Central memory CD8-positive, alpha-beta T cell (primary cell): ENCODE measurements around the gene WDR6.

Experiments used
- ATAC-seq: fragments of 150-1000 bp; cut with Tn5 transposase; replicated peaks from 2 replicates; pipeline ENCODE4 v1.10.0; 2022; ENCODE audit warnings: mild to moderate bottlenecking, moderate FRiP score, moderate number of reproducible peaks; ENCODE audit not compliant: poor library complexity, severe bottlenecking; ENCODE audit errors: extremely low read depth
- DNase-seq, 2 donors: peaks; one replicate each; pipeline ENCODE4 v3.0.0; 2021; ENCODE audit warnings: low spot score in 2 of 2
- H3K27ac Mint-ChIP-seq: one replicate; pipeline ENCODE4 v1.8.0; 2022; ENCODE audit warnings: low read depth, mild to moderate bottlenecking, moderate library complexity, mixed read lengths
- H3K27me3 Mint-ChIP-seq: one replicate; pipeline ENCODE4 v1.8.0; 2022; ENCODE audit warnings: mixed read lengths
- H3K36me3 Mint-ChIP-seq: one replicate; pipeline ENCODE4 v1.8.0; 2022; ENCODE audit warnings: mild to moderate bottlenecking, moderate library complexity, mixed read lengths; ENCODE audit not compliant: insufficient read depth
- H3K4me1 Mint-ChIP-seq: one replicate; pipeline ENCODE4 v1.8.0; 2022; ENCODE audit warnings: mixed read lengths
- H3K4me3 Mint-ChIP-seq: one replicate; pipeline ENCODE4 v1.8.0; 2022; ENCODE audit warnings: mild to moderate bottlenecking, moderate library complexity, mixed read lengths
- H3K9me3 Mint-ChIP-seq: one replicate; pipeline ENCODE4 v1.8.0; 2022; ENCODE audit warnings: mixed read lengths

WDR6 gene

GRCh38 chr3:48982016-48982415 is 25.2 kb upstream of the WDR6 start:
- DNase-seq (no peak), ATAC-seq (no peak)
- H3K9me3 Mint-ChIP-seq = no peaks in the 10 kb centered on the region
- H3K4me1 Mint-ChIP-seq = no peaks in the 10 kb centered on the region
- H3K27me3 Mint-ChIP-seq = no peaks in the 10 kb centered on the region
- H3K27ac Mint-ChIP-seq = peak overlapping the region; percentile 35
- H3K36me3 Mint-ChIP-seq = peaks cover 48% of the 10 kb centered on the region
- no peak overlapping the region for H3K4me3 Mint-ChIP-seq

- no peak for DNase-seq
- no peaks in the 10 kb centered on the region for H3K27me3 Mint-ChIP-seq
- H3K9me3 Mint-ChIP-seq = no peaks in the 10 kb centered on the region
- no peak overlapping the region for H3K4me3 Mint-ChIP-seq
- peaks cover 2% of the 10 kb centered on the region for H3K4me1 Mint-ChIP-seq
- H3K36me3 Mint-ChIP-seq = peaks cover 45% of the 10 kb centered on the region
- ATAC-seq = no peak
- H3K27ac Mint-ChIP-seq = peak overlapping the region; percentile 35
Measured at GRCh38 chr3:48982686-48983085, 24.5 kb upstream of the WDR6 start.

DNA sequence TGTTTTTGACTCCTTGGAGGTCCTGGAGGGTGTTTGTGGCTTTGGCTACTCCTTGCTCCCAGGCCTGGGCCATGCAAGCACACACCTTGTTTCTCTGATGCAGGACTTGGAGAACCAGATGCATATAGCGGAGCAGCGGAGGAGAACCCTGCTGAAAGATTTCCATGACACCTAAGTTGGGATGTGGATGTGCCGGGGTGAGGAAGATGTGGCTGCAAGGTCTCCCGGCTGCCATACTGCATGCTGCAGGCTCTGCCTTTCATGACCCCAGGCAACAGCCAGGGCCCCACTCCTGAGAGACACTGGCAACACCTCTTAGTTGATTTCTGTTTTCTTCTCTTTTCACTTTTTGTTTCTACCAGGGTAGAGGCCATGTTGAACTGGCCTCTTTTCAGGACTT is 24.1 kb upstream of the WDR6 start:
- no peak overlapping the region for H3K27ac Mint-ChIP-seq
- peaks cover 43% of the 10 kb centered on the region for H3K36me3 Mint-ChIP-seq
- no peak overlapping the region for H3K4me3 Mint-ChIP-seq
- no peaks in the 10 kb centered on the region for H3K9me3 Mint-ChIP-seq
- H3K27me3 Mint-ChIP-seq = no peaks in the 10 kb centered on the region
- DNase-seq (no peak), ATAC-seq (no peak)
- peaks cover 6% of the 10 kb centered on the region for H3K4me1 Mint-ChIP-seq

- Mint-ChIP-seq H3K9me3 (no peaks in the 10 kb centered on the region), H3K27me3 (no peaks in the 10 kb centered on the region), H3K4me3 (no peak overlapping the region), H3K27ac (no peak overlapping the region), H3K4me1 (peaks cover 17% of the 10 kb centered on the region), H3K36me3 (peaks cover 33% of the 10 kb centered on the region)
- no peak for DNase-seq
- no peak for ATAC-seq
Measured at GRCh38 chr3:48984663-48985062, 22.5 kb upstream of the WDR6 start.

GRCh38 chr3:48985831-48986376 is 21.3 kb upstream of the WDR6 start:
- H3K4me3 Mint-ChIP-seq = no peak overlapping the region
- ATAC-seq (no peak), DNase-seq (no peak)
- H3K27ac Mint-ChIP-seq = no peak overlapping the region
- H3K36me3 Mint-ChIP-seq = peaks cover 28% of the 10 kb centered on the region
- H3K9me3 Mint-ChIP-seq = no peaks in the 10 kb centered on the region
- H3K4me1 Mint-ChIP-seq = peaks cover 22% of the 10 kb centered on the region
- H3K27me3 Mint-ChIP-seq = no peaks in the 10 kb centered on the region

- H3K9me3 Mint-ChIP-seq = no peaks in the 10 kb centered on the region
- H3K27ac Mint-ChIP-seq = peak overlapping the region; percentile 87
- peaks cover 13% of the 10 kb centered on the region for H3K36me3 Mint-ChIP-seq
- H3K4me3 Mint-ChIP-seq = peak overlapping the region; percentile 93
- no peaks in the 10 kb centered on the region for H3K27me3 Mint-ChIP-seq
- H3K4me1 Mint-ChIP-seq = peaks cover 40% of the 10 kb centered on the region
- DNase-seq (no peak), ATAC-seq (no peak)
Measured at GRCh38 chr3:48989126-48989795, 17.9 kb upstream of the WDR6 start.

- no peaks in the 10 kb centered on the region for H3K27me3 Mint-ChIP-seq
- H3K27ac Mint-ChIP-seq = peak within 1 kb of the TSS; percentile 90
- H3K4me3 Mint-ChIP-seq = peak within 1 kb of the TSS; percentile 93
- H3K9me3 Mint-ChIP-seq = no peaks in the 10 kb centered on the region
- peaks cover 42% of the 10 kb centered on the region for H3K4me1 Mint-ChIP-seq
- H3K36me3 Mint-ChIP-seq = peaks cover 13% of the 10 kb centered on the region
- ATAC-seq (peak; percentile 71), DNase-seq (peak; percentile 39 to 51)
Measured at GRCh38 chr3:48989796-48990635, 17.2 kb upstream of the WDR6 start, which contains the start of gene P4HTM. TSS of gene P4HTM (plus strand) at chr3:48990241. CDS start at chr3:48990257, 16 bp downstream.

DNA sequence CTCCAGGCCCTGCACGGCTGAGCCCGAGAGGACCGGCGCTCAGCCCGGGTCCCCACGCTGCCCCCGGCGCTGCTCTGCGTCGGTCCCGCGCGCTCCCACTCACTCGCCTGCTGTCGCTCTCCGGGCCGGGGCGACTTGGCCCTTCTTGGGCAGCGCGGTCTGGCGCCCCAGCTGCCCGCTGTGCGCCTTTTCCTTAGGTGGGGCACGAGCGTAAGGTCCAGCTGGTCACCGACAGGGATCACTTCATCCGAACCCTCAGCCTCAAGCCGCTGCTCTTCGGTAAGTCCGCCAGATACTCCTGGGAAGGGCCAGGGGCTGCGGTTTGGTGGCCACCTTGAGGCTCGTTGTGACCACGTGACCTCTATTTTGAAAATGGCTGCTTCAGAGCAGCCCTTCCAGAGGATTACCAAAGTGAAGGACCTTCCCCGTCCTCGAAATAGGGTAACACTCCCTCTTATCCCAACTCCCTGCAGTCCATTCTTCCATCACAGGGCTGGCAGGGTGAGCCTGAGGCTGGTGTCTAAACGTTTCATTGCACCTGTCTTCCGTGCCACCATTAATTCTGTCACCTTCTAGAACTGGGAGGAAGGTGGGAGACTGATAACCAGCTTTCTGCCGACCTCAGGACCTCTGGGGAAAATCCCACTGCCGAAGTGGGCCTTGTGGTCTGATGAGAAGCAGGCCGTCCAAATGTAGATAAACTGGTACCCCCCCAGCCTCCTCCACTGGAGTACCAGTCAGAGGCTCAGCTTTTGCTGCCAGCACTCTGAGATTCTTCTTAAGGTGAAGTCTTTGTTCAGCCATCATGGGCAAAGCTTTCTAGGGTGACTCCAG is 16.3 kb upstream of the WDR6 start:
- H3K27ac Mint-ChIP-seq = peak overlapping the region; percentile 90
- no peaks in the 10 kb centered on the region for H3K27me3 Mint-ChIP-seq
- ATAC-seq = peak; percentile 15
- no peak for DNase-seq
- H3K36me3 Mint-ChIP-seq = peaks cover 13% of the 10 kb centered on the region
- H3K4me3 Mint-ChIP-seq = peak overlapping the region; percentile 93
- H3K4me1 Mint-ChIP-seq = peaks cover 47% of the 10 kb centered on the region
- no peaks in the 10 kb centered on the region for H3K9me3 Mint-ChIP-seq

DNA sequence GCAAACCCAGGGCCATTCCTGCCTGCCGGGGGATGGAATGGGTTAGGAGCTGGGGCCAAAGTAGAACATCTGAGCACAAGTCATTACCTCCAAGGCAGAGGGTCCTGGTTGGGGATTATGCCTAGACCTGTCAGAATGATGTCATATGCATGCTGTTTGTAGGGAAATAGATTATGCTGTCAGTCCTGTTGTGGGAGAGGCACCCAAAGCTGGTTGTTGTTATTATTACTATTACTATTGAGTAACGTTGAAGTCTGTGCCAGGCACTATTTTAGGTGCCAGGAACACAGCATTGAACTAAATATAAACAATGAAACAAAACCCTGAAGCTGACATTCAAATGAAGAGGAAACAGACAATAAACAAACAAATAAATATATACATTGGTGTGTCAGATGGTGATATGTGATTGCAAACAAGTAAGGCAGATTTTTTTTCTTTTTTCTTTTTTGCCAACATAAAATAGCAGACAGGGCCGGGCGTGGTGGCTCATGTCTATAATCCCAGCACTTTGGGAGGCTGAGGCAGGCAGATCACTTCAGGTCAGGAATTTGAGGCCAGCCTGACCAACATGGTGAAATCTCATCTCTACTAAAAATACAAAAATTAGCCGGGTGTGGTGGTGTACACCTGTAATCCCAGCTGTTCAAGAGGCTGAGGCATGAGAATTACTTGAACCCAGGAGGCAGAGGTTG is 15.2 kb upstream of the WDR6 start:
- Mint-ChIP-seq H3K27me3 (no peaks in the 10 kb centered on the region), H3K27ac (peak overlapping the region; percentile 41), H3K36me3 (peaks cover 13% of the 10 kb centered on the region), H3K9me3 (no peaks in the 10 kb centered on the region), H3K4me3 (peak overlapping the region; percentile 93), H3K4me1 (peaks cover 47% of the 10 kb centered on the region)
- no peak for DNase-seq
- no peak for ATAC-seq

- peak overlapping the region; percentile 3 for H3K27ac Mint-ChIP-seq
- H3K9me3 Mint-ChIP-seq = no peaks in the 10 kb centered on the region
- no peak overlapping the region for H3K4me3 Mint-ChIP-seq
- H3K27me3 Mint-ChIP-seq = no peaks in the 10 kb centered on the region
- no peak for ATAC-seq
- H3K4me1 Mint-ChIP-seq = peaks cover 39% of the 10 kb centered on the region
- H3K36me3 Mint-ChIP-seq = peaks cover 14% of the 10 kb centered on the region
- no peak for DNase-seq
Measured at GRCh38 chr3:48993834-48994233, 13.4 kb upstream of the WDR6 start.

DNA sequence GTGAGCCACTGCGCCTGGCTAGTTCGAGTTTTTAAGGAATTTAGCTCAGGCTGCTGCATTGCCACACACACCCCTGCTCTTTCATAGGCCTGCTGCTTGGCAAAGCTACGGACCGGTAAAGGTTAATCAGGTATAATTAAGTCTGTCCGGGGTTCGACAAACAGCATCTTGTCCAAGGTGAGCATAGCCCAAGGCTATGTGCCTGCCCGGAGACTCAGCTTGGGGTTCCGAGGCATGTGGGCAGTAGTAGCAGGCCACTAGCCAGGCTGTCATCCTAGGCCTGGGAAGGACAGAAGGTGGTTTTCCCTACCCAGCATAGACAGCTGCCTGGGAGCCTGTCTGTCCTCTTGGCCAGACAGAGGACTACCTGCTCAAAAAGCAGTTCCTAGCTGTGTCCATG is 10.6 kb upstream of the WDR6 start:
- no peaks in the 10 kb centered on the region for H3K27me3 Mint-ChIP-seq
- DNase-seq = no peak
- H3K27ac Mint-ChIP-seq = peak overlapping the region; percentile 8
- H3K9me3 Mint-ChIP-seq = no peaks in the 10 kb centered on the region
- no peak overlapping the region for H3K4me3 Mint-ChIP-seq
- H3K36me3 Mint-ChIP-seq = peaks cover 10% of the 10 kb centered on the region
- no peak for ATAC-seq
- H3K4me1 Mint-ChIP-seq = peaks cover 25% of the 10 kb centered on the region
